ENCODE measurements around the gene ASAP3. TPM values are rescaled to one million over a fixed set of nuclear protein-coding genes. Genes with fewer than 3 reads are reported as not detected.

Gene ASAP3
- total and polyA plus RNA-seq, 9 of the 15 experiments (the other 6 are each of a cell fraction or from before 2014, with no cell fraction given): 1.7 to 31.2 (median 17.4) TPM

- TF ChIP-seq ZNF282 (CRISPR knock-in tag; IDR thresholded peaks at IDR 0.05) (no peak), ZNF644 (tag; IDR thresholded peaks at IDR 0.05; ENCODE audit: low read depth) (no peak), CHD2 (IDR thresholded peaks at IDR 0.05; ENCODE audit: low read depth, low read length) (no peak), RBM25 (IDR thresholded peaks at IDR 0.05; ENCODE audit: low read depth, low read length, severe bottlenecking) (no peak), EWSR1 (IDR thresholded peaks at IDR 0.05; ENCODE audit: borderline replicate concordance, low read depth, partially characterized antibody) (no peak), NR2C1 (IDR thresholded peaks at IDR 0.05) (no peak), NR2C1 (tag; IDR thresholded peaks at IDR 0.05) (no peak), ZNF77 (CRISPR knock-in tag; IDR thresholded peaks at IDR 0.05) (no peak), SPI1 (IDR thresholded peaks at IDR 0.05; ENCODE audit: borderline replicate concordance, low read depth, low read length) (no peak)
Observed at GRCh38 chr1:23480187-23481025, 3.6 kb downstream of the ASAP3 start (continued).

- H3K4me3 ChIP-seq: no peak overlapping the region
- FAIRE-seq: no peak
Observed at GRCh38 chr1:23479666-23479941, 4.4 kb downstream of the ASAP3 start.

More at GRCh38 chr1:23479666-23479941, 4.4 kb downstream of the ASAP3 start:
- no peak overlapping the region for H3K4me2 ChIP-seq (ENCODE audit: insufficient read depth, low read length)
- no peak for DNase-seq (ENCODE audit: extremely low read depth in 1 of 4, low spot score in 3 of 4)
- BruUV-seq (replicated peaks): no TSS peak
- H3K27ac ChIP-seq (ENCODE audit: extremely low read depth, low read depth, low read length): peak overlapping the region; percentile 75; the same call in 2 of the 3 replicates
- peaks cover 5% of the 10 kb centered on the region; the same call in 1 of the 3 replicates for H3K36me3 ChIP-seq (ENCODE audit: control insufficient read depth, insufficient read depth, low read length)
- ATAC-seq: no peak
- no peaks in the 10 kb centered on the region for H3K27me3 ChIP-seq (ENCODE audit: control insufficient read depth in 2 of 2, insufficient read depth in 2 of 2, low read length in 2 of 2)
- in situ Hi-C loops (cut with MboI) (no loop called here), intact Hi-C loops (cut with micrococcal nuclease) (no loop called here)
- H3K9me3 ChIP-seq (replicated peaks; ENCODE audit: control insufficient read depth, insufficient read depth, low read depth, low read length): no peaks in the 10 kb centered on the region
- TF ChIP-seq HLTF (IDR thresholded peaks at IDR 0.05): no peak
- TF ChIP-seq ZNF512 (tag; IDR thresholded peaks at IDR 0.05): peak; percentile 69; the same call in 1 of the 2 replicates
- no peak for TF ChIP-seq ZBTB2 (IDR thresholded peaks at IDR 0.05)
- TF ChIP-seq BCL6 (CRISPR knock-in tag; IDR thresholded peaks at IDR 0.05): no peak
- TF ChIP-seq NFE2 (IDR thresholded peaks at IDR 0.05; ENCODE audit: low read depth): no peak
- 0 out of 2 replicates have a peak, but pooled peaks have one; percentile 15 for TF ChIP-seq NFATC3 (IDR thresholded peaks at IDR 0.05)
- peak; percentile 5 for TF ChIP-seq BRD9 (IDR thresholded peaks at IDR 0.05; ENCODE audit: low read depth, partially characterized antibody)
- H4K20me1 ChIP-seq (replicated peaks; ENCODE audit: control insufficient read depth, insufficient read depth, low read length): 0 out of 2 replicates have a peak, but pooled peaks cover 3% of the 10 kb centered on the region
- WGBS (ENCODE audit: insufficient coverage, low coverage, missing lambda C conversion rate): 53% methylated on average over 2 of the region's 2 CpGs
- POLR2A ChIA-PET: interaction anchor here (0.6 to 1.0 kb wide), 5 partner anchors 28 to 993 kb away, joined by 3 read pairs; no protein-coding TSS in a partner anchor
- peak overlapping the region in 1 of 2 experiments; percentile 55; a peak in 2 of 4 replicates for H3K9ac ChIP-seq (ENCODE audit: insufficient read depth in 1 of 2, low read depth in 2 of 2, low read length in 2 of 2)
- H3K4me1 ChIP-seq (replicated peaks in 1 of 2; ENCODE audit: control insufficient read depth in 2 of 2, insufficient read depth in 2 of 2, low read length in 2 of 2): peaks cover 28 to 32% of the 10 kb centered on the region in 2 experiments
- H3K79me2 ChIP-seq (ENCODE audit: control insufficient read depth, insufficient read depth, low read length): peaks cover 12% of the 10 kb centered on the region; the same call in 2 of the 3 replicates
- CTCF ChIA-PET (ENCODE audit: low intra/inter-chr PET ratio): no interaction called here
- no peaks in the 10 kb centered on the region for H3K9me1 ChIP-seq (ENCODE audit: control insufficient read depth, insufficient read depth, low read length)
- no peak overlapping the region; the same call in 1 of the 2 replicates for H2AFZ ChIP-seq (ENCODE audit: low read depth, low read length)
